ENCODE results near the gene MCOLN1.

DNA sequence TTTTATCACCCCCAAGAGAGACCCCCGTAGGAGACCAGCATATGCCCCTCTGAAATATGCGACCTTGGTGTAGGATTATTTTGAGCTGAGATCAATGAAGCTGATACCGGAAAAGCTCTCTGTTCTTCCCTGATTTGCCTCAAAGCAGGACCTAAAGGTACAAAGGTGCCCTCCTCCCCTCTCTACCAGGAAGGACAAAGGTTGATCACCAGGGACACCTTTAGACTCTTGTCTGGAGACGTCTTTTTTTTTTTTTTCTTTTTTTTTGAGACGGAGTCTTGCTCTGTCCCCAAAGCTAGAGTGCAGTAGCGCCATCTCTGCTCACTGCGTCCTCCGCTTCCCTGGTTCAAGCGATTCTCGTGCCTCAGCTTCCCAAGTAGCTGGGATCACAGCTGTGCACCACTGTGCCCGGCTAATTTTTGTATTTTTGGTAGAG is 32.8 kb upstream of the MCOLN1 start:
- TF ChIP-seq POLR2A (IDR thresholded peaks at IDR 0.05; ENCODE audit: low read length) (no peak), GATA1 (IDR thresholded peaks at IDR 0.05; ENCODE audit: low read depth, low read length) (no peak)
